Right lobe of liver (tissue), 6 donors: ENCODE data around the gene TAPBP. TPM values are rescaled to one million over a fixed set of nuclear protein-coding genes. Genes with fewer than 3 reads are reported as not detected.
A peak's percentile ranks its signal among the peaks of the same experiment; 100 is the strongest.
"Not testable (repeated sequence)": the region's sequence is repeated elsewhere in the genome, so short reads cannot be mapped to it uniquely, and the experiment has no call there.

Experiments used
- ATAC-seq, 4 donors: fragments of 200-7000 bp; cut with Tn5 transposase; one replicate each; pipeline ENCODE4 v1.9.1; 2020; ENCODE audit warnings: mild to moderate bottlenecking in 4 of 4, moderate library complexity in 4 of 4
- DNase-seq, 3 donors: peaks; one replicate each; pipeline ENCODE4 v3.0.0-alpha.2; 2020
- H3K27ac ChIP-seq, 3 donors: fragments of 200-600 bp; one replicate each; pipeline ENCODE4 v1.8.0; 2022
- H3K27me3 ChIP-seq, 2 donors: fragments of 200-600 bp; one replicate each; pipeline ENCODE4 v1.8.0; 2022
- H3K36me3 ChIP-seq, 4 donors: fragments of 200-600 bp; sonication (generic) in 1 of 4; one replicate each; pipeline versions ENCODE4 v1.5.1 to v1.8.0; 2017 to 2022; ENCODE audit warnings: control low read depth in 1 of 4
- H3K4me1 ChIP-seq, 4 donors: fragments of 200-600 bp; sonication (generic) in 1 of 4; one replicate each; pipeline versions ENCODE4 v1.5.1 to v1.8.0; 2017 to 2022; ENCODE audit warnings: control low read depth in 1 of 4
- H3K4me3 ChIP-seq, 3 donors: fragments of 200-600 bp; one replicate each; pipeline ENCODE4 v1.8.0; 2022
- H3K9me3 ChIP-seq, 4 donors: fragments of 200-600 bp; sonication (generic) in 1 of 4; one replicate each; pipeline versions ENCODE4 v1.5.1 to v1.8.0; 2017 to 2022; ENCODE audit warnings: control low read depth in 1 of 4
- POLR2A ChIP-seq: fragments of 450-650 bp; IDR thresholded peaks from one replicate; pipeline ENCODE4 v1.6.1; 2017; ENCODE audit warnings: antibody characterized with exemption, mild to moderate bottlenecking
- WGBS: methylation state at CpG from one replicate; pipeline ENCODE4 v1.1.6; 2018; ENCODE audit warnings: low coverage, low lambda C conversion rate; ENCODE audit not compliant: insufficient coverage; ENCODE audit errors: missing lambda C conversion rate; 5-methylcytosine and 5-hydroxymethylcytosine counted together
- intact Hi-C, 2 donors: fragments of 100-400 bp; cut with DNase I; formaldehyde crosslinking; loops; one replicate each; pipeline versions ENCODE4 v1.11.2 to v1.14.1; 2022
- total RNA-seq, 6 experiments: library from RNA; depleted of rRNA in 2 of 6; stranded (reverse); fragments of >200 nt in 2 of 6; fragmentation: NEBNext Ultra II Directional in 3 of 6; extraction: Animal tissue kit (Norgen Biotek cat#: 25700) in 3 of 6; gene quantifications; one replicate each; pipeline versions ENCODE4 v1.1.0 to v1.2.4, GENCODE V29; 2016 to 2023
- TF ChIP-seq, protein P1 (sequence below), 4 donors: fragments of 200-600 bp in 3 of 4; fragments of 450-650 bp in 1 of 4; IDR thresholded peaks; one replicate each; pipeline versions ENCODE4 v1.5.1 to v1.8.0; 2016 to 2022; ENCODE audit warnings: antibody characterized with exemption in 4 of 4, mild to moderate bottlenecking in 2 of 4
- donor health status: DM: no; HTN: yes; CAD: no.
- donor health status: DM: no; HTN: no; CAD: no.
- donor health status: DM: no; HTN: no; CAD: no.
- donor health status: DM: no; HTN: yes; CAD: no.
- donor health status: DM: no; HTN: yes; CAD: no.

The TAPBP gene
- total RNA-seq, 6 experiments from 2014 or later: 89.2 to 140 (median 124) TPM

DNA sequence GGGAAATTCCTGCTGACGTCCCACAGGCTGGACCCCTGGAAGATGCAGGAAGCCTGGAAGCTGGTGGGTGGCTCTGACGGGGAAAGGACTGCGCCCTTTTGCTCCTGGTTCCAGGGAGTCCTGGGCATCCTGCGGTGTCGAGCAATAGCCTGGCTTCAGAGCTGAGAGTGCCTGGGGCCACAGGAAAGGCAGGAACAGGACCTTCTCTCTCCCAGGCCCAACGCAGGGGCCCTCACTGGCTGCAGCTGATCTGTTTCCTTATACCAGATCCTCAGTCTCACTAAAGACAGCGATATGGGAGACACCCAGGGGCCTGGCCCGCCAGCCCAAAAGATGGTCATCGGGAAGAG lies 35.5 kb downstream of the TAPBP start:
- Histone ChIP-seq H3K9me3 (no peaks in the 10 kb centered on the region), H3K27ac (no peak overlapping the region), H3K27me3 (no peaks in the 10 kb centered on the region), H3K4me1 (peaks cover 2 to 32% (median 19%) of the 10 kb centered on the region in 4 donors), H3K4me3 (no peak overlapping the region), H3K36me3 (peaks cover 0 to 43% (median 6%) of the 10 kb centered on the region in 4 donors)
- ATAC-seq (no peak), DNase-seq (no peak)
- TF ChIP-seq, protein P1, sequence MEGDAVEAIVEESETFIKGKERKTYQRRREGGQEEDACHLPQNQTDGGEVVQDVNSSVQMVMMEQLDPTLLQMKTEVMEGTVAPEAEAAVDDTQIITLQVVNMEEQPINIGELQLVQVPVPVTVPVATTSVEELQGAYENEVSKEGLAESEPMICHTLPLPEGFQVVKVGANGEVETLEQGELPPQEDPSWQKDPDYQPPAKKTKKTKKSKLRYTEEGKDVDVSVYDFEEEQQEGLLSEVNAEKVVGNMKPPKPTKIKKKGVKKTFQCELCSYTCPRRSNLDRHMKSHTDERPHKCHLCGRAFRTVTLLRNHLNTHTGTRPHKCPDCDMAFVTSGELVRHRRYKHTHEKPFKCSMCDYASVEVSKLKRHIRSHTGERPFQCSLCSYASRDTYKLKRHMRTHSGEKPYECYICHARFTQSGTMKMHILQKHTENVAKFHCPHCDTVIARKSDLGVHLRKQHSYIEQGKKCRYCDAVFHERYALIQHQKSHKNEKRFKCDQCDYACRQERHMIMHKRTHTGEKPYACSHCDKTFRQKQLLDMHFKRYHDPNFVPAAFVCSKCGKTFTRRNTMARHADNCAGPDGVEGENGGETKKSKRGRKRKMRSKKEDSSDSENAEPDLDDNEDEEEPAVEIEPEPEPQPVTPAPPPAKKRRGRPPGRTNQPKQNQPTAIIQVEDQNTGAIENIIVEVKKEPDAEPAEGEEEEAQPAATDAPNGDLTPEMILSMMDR (IDR thresholded peaks at IDR 0.05): no peak
- TF ChIP-seq POLR2A: no peak
- intact Hi-C loops: no loop called here
- 51% methylated on average over 4 of the region's 9 CpGs for WGBS

DNA sequence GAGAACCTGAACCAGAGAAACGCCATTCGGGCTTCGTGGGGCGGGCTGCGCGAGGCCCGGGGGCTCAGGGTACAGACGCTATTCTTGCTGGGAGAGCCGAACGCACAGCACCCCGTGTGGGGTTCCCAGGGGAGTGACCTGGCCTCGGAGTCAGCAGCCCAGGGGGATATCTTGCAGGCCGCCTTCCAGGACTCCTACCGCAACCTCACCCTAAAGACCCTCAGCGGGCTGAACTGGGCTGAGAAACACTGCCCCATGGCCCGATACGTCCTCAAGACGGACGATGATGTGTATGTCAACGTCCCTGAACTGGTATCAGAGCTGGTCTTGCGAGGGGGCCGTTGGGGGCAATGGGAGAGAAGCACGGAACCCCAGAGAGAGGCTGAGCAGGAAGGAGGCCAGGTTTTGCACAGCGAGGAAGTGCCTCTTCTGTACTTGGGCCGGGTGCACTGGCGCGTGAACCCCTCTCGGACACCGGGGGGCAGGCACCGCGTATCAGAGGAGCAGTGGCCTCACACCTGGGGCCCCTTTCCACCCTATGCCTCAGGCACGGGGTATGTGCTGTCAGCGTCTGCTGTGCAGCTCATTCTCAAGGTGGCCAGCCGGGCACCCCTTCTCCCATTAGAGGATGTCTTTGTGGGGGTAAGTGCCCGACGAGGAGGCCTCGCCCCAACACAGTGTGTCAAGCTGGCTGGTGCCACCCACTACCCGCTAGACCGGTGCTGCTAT lies 36.1 kb downstream of the TAPBP start:
- Histone ChIP-seq H3K4me3 (peak overlapping the region; percentile 44 to 66 (median 56)), H3K4me1 (peaks cover 2 to 36% (median 20%) of the 10 kb centered on the region in 4 donors), H3K9me3 (no peaks in the 10 kb centered on the region), H3K27ac (peak overlapping the region; percentile 36 to 72 (median 61)), H3K27me3 (no peaks in the 10 kb centered on the region), H3K36me3 (peaks cover 0 to 40% (median 6%) of the 10 kb centered on the region in 4 donors)
- ATAC-seq: peak in 1 of 4 donors; percentile 12
- TF ChIP-seq, protein P1 (IDR thresholded peaks at IDR 0.05): no peak
- no peak for TF ChIP-seq POLR2A
- intact Hi-C loops: no loop called here
- DNase-seq: peak in 1 of 3 donors; percentile 30
- 66% methylated on average over 6 of the region's 39 CpGs for WGBS

DNA sequence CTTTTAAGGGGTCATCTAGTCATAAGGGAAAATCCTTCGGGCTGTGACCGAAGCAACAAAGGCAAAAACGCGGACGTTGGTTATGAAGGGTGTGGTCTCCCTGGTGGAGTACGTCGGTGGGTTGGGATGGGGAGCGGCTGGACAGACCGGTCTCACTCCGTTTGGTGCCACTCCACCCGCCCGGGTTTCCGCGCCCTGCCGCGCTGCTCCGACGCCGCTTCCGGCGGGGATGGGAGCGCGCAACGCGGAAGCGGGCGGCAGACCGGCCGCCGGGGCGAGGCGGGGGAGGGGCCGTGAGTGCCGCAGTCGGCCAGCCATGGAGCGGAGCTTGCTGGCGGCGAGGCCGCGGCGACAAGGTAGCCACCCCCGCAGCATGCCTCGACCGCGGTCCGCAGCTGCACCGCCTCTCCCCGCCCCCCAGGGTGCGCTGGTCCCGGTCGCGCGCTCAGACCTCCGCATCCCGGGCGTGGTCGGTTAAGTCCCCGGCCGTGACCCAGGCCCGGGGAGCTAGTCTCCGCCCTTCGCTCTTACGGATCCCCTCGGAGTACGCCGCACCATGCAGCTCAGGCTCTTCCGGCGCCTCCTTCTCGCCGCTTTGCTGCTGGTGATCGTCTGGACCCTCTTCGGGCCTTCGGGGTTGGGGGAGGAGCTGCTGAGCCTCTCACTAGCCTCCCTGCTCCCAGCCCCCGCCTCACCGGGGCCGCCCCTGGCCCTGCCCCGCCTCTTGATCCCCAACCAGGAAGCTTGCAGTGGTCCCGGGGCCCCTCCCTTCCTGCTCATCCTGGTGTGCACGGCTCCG lies 36.8 kb downstream of the TAPBP start, which contains the start of gene B3GALT4:
B3GALT4 (plus strand) TSS at position 260 of the 799 bp plus-strand sequence; CDS start at position 557, 297 bp downstream.
- ATAC-seq: peak; percentile 53 to 77 (median 60)
- DNase-seq: peak; percentile 70 to 79 (median 71)
- Histone ChIP-seq H3K9me3 (no peaks in the 10 kb centered on the region), H3K27ac (peak within 1 kb of the TSS; percentile 36 to 72 (median 61)), H3K36me3 (peaks cover 0 to 33% (median 6%) of the 10 kb centered on the region in 4 donors), H3K4me1 (peaks cover 2 to 41% (median 21%) of the 10 kb centered on the region in 4 donors), H3K4me3 (peak within 1 kb of the TSS; percentile 44 to 66 (median 56)), H3K27me3 (no peaks in the 10 kb centered on the region)
- WGBS: 13% methylated on average over 24 of the region's 80 CpGs
- peak; percentile 57 for TF ChIP-seq POLR2A
- TF ChIP-seq, protein P1 (IDR thresholded peaks at IDR 0.05): peak; percentile 37 to 48 (median 44)
- intact Hi-C loops: no loop called here

DNA sequence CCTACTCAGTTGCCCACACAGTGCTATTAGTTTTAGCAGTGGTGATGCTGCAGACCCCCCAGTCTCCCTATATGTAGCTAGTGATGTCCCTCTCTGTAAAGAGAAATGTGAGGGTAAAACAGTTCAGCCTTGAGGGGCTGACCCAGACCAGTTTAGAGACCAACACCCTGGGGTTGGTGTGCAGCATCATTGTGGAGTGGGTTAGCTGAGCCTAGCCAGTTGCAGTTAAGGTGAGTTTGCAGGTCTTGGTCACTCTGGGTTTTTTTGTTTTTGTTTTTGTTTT lies 37.4 kb downstream of the TAPBP start:
- no peaks in the 10 kb centered on the region for H3K27me3 ChIP-seq
- peak overlapping the region; percentile 36 to 72 (median 61) for H3K27ac ChIP-seq
- H3K4me3 ChIP-seq: peak overlapping the region; percentile 44 to 66 (median 56)
- intact Hi-C loops: no loop called here
- no peak for DNase-seq
- peaks cover 0 to 33% (median 6%) of the 10 kb centered on the region in 4 donors for H3K36me3 ChIP-seq
- TF ChIP-seq, protein P1 (IDR thresholded peaks at IDR 0.05): no peak
- TF ChIP-seq POLR2A: no peak
- peaks cover 2 to 41% (median 21%) of the 10 kb centered on the region in 4 donors for H3K4me1 ChIP-seq
- H3K9me3 ChIP-seq: no peaks in the 10 kb centered on the region
- ATAC-seq: no peak

DNA sequence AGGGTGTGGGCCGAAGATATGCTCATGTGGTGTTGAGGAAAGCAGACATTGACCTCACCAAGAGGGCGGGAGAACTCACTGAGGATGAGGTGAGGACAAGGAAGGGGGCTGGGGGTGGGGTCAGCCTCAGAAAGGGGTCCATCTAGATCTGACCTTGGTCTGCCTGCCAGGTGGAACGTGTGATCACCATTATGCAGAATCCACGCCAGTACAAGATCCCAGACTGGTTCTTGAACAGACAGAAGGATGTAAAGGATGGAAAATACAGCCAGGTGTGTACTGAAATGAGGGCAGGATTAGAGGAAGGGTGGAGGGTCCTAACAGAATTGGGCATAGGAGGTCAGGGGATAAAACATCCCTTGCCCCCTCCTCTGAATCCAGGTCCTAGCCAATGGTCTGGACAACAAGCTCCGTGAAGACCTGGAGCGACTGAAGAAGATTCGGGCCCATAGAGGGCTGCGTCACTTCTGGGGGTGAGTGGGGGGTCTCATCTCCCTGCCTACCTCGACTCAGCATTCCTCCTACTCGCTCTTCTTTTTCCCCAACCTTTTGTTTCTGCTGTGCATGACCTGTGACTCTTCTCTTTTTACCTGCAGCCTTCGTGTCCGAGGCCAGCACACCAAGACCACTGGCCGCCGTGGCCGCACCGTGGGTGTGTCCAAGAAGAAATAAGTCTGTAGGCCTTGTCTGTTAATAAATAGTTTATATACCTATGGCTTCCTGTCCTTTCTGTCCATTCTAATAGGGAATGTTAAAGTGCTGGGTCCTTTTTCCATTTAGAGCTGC lies 37.9 kb downstream of the TAPBP start:
- WGBS: 68% methylated on average over 8 of the region's 16 CpGs
- intact Hi-C loops, H3K27me3 ChIP-seq, H3K9me3 ChIP-seq, DNase-seq, ATAC-seq: not testable (repeated sequence)
- Histone ChIP-seq H3K36me3 (peaks cover 0 to 33% (median 6%) of the 10 kb centered on the region in 4 donors), H3K4me3 (peak overlapping the region in 2 of 3 donors; percentile 44 to 66), H3K27ac (peak overlapping the region in 1 of 3 donors; percentile 61), H3K4me1 (peaks cover 2 to 42% (median 21%) of the 10 kb centered on the region in 4 donors)
